Measurements from ENCODE around the gene LRP1B.

The LRP1B gene

DNA sequence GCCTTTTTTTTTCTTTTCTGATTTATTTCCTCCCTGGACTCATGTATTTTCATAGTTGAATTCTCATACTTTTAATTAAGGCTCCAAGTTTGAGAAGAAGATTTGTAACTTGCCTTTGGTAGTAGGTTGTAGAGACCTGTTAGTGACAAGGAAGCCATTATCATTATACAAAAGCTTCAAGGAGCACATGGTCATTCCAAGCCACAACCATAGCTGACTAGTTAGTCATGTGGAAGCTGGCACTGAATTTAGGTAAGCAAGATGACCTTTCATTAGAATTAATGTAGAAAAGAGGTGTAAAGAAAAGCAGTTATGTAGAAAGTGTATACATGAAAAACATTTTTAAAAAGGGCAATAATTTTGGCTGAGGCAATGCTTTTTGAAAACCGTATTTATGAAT is 89.7 kb downstream of the LRP1B start:
- Histone ChIP-seq H3K27ac (ENCODE audit: low read depth, low read length) (no peak overlapping the region), H3K9me3 (ENCODE audit: control insufficient read depth, insufficient read depth, low read length) (no peaks in the 10 kb centered on the region), H3K27me3 (ENCODE audit: control insufficient read depth, low read length) (no peaks in the 10 kb centered on the region), H3K4me2 (ENCODE audit: low read length) (no peak overlapping the region), H4K20me1 (ENCODE audit: control insufficient read depth, insufficient read depth, low read depth, low read length) (no peaks in the 10 kb centered on the region), H3F3A (ENCODE audit: control insufficient read depth, insufficient read depth) (no peaks in the 10 kb centered on the region), H3K36me3 (ENCODE audit: control insufficient read depth, low read length) (no peaks in the 10 kb centered on the region), H3K4me1 (ENCODE audit: control insufficient read depth, low read length) (no peaks in the 10 kb centered on the region), H3K9me2 (replicated peaks; ENCODE audit: control insufficient read depth, low read length) (no peaks in the 10 kb centered on the region), H3K4me3 (ENCODE audit: low read length) (no peak overlapping the region), H3K79me2 (ENCODE audit: control insufficient read depth, low read length) (no peaks in the 10 kb centered on the region)
- TF ChIP-seq CTCF (IDR thresholded peaks at IDR 0.05; ENCODE audit: low read depth, low read length, poor library complexity, severe bottlenecking) (no peak), EZH2phosphoT487 (IDR thresholded peaks at IDR 0.05; ENCODE audit: borderline replicate concordance, low read length) (no peak)

- Histone ChIP-seq H3K4me1 (ENCODE audit: control insufficient read depth, low read length) (no peaks in the 10 kb centered on the region), H3K4me2 (ENCODE audit: low read length) (no peak overlapping the region), H3K27ac (ENCODE audit: low read depth, low read length) (no peak overlapping the region), H3F3A (ENCODE audit: control insufficient read depth, insufficient read depth) (no peaks in the 10 kb centered on the region), H3K9me3 (ENCODE audit: control insufficient read depth, insufficient read depth, low read length) (no peaks in the 10 kb centered on the region), H3K79me2 (ENCODE audit: control insufficient read depth, low read length) (no peaks in the 10 kb centered on the region), H3K4me3 (ENCODE audit: low read length) (no peak overlapping the region), H3K27me3 (ENCODE audit: control insufficient read depth, low read length) (no peaks in the 10 kb centered on the region), H3K9me2 (replicated peaks; ENCODE audit: control insufficient read depth, low read length) (no peaks in the 10 kb centered on the region), H3K36me3 (ENCODE audit: control insufficient read depth, low read length) (no peaks in the 10 kb centered on the region), H4K20me1 (ENCODE audit: control insufficient read depth, insufficient read depth, low read depth, low read length) (no peaks in the 10 kb centered on the region)
- TF ChIP-seq EZH2phosphoT487 (IDR thresholded peaks at IDR 0.05; ENCODE audit: borderline replicate concordance, low read length), result no peak
- TF ChIP-seq CTCF (IDR thresholded peaks at IDR 0.05; ENCODE audit: low read depth, low read length, poor library complexity, severe bottlenecking), result no peak
Measured at GRCh38 chr2:142040556-142040955, 90.3 kb downstream of the LRP1B start.

- H3K79me2 ChIP-seq (ENCODE audit: control insufficient read depth, low read length), result no peaks in the 10 kb centered on the region
- no peak overlapping the region for H3K4me3 ChIP-seq (ENCODE audit: low read length)
- no peak overlapping the region for H3K4me2 ChIP-seq (ENCODE audit: low read length)
- H3K9me2 ChIP-seq (replicated peaks; ENCODE audit: control insufficient read depth, low read length), result no peaks in the 10 kb centered on the region
- H3K4me1 ChIP-seq (ENCODE audit: control insufficient read depth, low read length), result no peaks in the 10 kb centered on the region
- no peaks in the 10 kb centered on the region for H3K9me3 ChIP-seq (ENCODE audit: control insufficient read depth, insufficient read depth, low read length)
- TF ChIP-seq CTCF (IDR thresholded peaks at IDR 0.05; ENCODE audit: low read depth, low read length, poor library complexity, severe bottlenecking) (no peak), EZH2phosphoT487 (IDR thresholded peaks at IDR 0.05; ENCODE audit: borderline replicate concordance, low read length) (no peak)
- no peaks in the 10 kb centered on the region for H4K20me1 ChIP-seq (ENCODE audit: control insufficient read depth, insufficient read depth, low read depth, low read length)
- H3F3A ChIP-seq (ENCODE audit: control insufficient read depth, insufficient read depth), result no peaks in the 10 kb centered on the region
- H3K36me3 ChIP-seq (ENCODE audit: control insufficient read depth, low read length), result no peaks in the 10 kb centered on the region
- H3K27ac ChIP-seq (ENCODE audit: low read depth, low read length), result no peak overlapping the region
- no peaks in the 10 kb centered on the region for H3K27me3 ChIP-seq (ENCODE audit: control insufficient read depth, low read length)
Measured at GRCh38 chr2:142038826-142039225, 92.0 kb downstream of the LRP1B start.

DNA sequence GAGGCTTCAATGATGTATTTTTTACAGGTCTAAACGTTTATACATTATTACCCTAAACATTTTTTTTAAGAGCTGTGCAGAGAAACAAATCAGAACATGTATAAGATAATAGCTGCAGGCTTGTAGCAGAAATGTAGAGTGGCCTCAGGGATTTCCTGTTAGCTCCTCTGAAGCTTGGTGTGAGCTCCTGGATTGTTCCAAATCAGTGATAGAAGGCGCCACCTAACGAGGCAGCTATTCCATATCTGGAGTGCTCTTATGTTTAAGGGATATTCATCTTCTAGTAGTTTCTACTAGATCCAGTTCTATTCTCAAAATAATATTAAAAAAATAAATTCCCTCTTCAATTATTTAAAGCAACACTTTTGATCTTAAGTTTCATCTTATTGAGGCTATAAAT is 93.1 kb downstream of the LRP1B start:
- Histone ChIP-seq H3K27me3 (ENCODE audit: control insufficient read depth, low read length) (no peaks in the 10 kb centered on the region), H3K36me3 (ENCODE audit: control insufficient read depth, low read length) (no peaks in the 10 kb centered on the region), H3F3A (ENCODE audit: control insufficient read depth, insufficient read depth) (no peaks in the 10 kb centered on the region), H3K27ac (ENCODE audit: low read depth, low read length) (no peak overlapping the region), H3K4me1 (ENCODE audit: control insufficient read depth, low read length) (no peaks in the 10 kb centered on the region), H3K9me2 (replicated peaks; ENCODE audit: control insufficient read depth, low read length) (no peaks in the 10 kb centered on the region), H3K4me2 (ENCODE audit: low read length) (no peak overlapping the region), H3K79me2 (ENCODE audit: control insufficient read depth, low read length) (no peaks in the 10 kb centered on the region), H4K20me1 (ENCODE audit: control insufficient read depth, insufficient read depth, low read depth, low read length) (no peaks in the 10 kb centered on the region), H3K4me3 (ENCODE audit: low read length) (no peak overlapping the region), H3K9me3 (ENCODE audit: control insufficient read depth, insufficient read depth, low read length) (no peaks in the 10 kb centered on the region)
- TF ChIP-seq CTCF (IDR thresholded peaks at IDR 0.05; ENCODE audit: low read depth, low read length, poor library complexity, severe bottlenecking) (no peak), EZH2phosphoT487 (IDR thresholded peaks at IDR 0.05; ENCODE audit: borderline replicate concordance, low read length) (no peak)
